ENCODE data around the gene SPATA13.

SPATA13 gene

DNA sequence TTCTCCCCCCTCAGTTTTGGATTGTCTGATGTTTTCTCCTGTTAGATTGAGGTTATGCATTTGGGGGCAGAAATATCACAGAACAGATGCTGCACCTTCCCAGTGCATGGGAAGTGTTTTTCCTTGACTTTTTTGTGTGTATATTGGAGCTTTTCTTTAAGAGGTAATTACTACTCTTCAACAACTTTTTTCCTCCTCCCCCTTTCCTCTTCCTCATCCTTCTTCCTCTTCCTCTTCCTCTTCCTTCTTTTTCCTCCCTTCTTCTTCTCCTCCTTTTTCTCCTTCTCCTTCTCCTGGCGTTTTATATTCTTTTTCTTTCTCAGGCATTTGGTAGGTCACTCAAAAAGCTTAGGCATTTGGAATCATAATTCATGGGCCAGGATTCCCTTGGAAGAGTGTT is 18.1 kb upstream of the SPATA13 start:
- DNase-seq, result no peak

DNA sequence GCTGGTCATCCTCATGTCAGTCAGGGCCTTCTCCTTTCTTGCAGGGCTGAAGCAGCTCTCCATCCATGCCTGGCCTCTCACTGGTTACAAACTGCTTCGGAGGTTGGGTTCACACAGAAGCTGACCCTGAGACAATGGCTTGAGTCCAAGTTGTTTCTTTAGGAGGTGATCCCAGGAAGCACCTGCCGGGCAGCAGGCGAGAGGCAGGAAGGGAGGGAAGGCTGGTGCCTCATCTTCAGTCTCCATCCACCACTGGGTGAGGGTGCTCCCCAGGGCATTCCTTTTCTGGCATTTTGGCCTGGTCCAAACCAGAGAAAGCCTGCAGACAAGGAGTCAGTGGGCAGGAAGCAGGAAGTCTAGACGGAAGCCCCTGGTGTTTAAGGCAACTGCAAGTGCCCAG is 17.6 kb upstream of the SPATA13 start:
- no peak for DNase-seq

DNA sequence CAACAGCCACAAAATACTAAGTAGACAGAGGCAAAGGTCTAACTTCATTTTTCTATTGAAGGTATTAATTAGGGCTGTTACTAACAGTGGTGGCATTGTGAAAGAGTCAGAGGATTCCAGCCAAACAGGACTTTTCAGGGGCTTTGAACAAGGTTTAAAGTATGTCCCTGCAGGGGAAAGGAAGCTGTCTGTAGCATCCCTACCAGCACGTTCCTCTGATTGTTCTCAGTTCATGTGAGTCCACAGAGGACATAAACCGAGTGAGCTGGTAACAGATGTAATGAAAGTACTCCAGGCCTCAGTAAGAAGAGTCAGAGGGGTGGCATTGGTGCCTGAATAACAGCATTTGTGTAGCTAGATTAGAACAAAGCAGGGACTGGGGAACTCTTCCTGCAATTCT is 15.3 kb upstream of the SPATA13 start:
- DNase-seq, result no peak

GRCh38 chr13:24145674-24146073 is 14.8 kb upstream of the SPATA13 start:
- no peak for DNase-seq

- no peak for DNase-seq
Observed at GRCh38 chr13:24146961-24147569, 13.5 kb upstream of the SPATA13 start.

- no peak for DNase-seq
Observed at GRCh38 chr13:24147570-24147963, 13.0 kb upstream of the SPATA13 start.

GRCh38 chr13:24148414-24149235 is 11.9 kb upstream of the SPATA13 start:
- DNase-seq, result no peak

GRCh38 chr13:24149246-24150032 is 11.1 kb upstream of the SPATA13 start:
- no peak for DNase-seq

DNA sequence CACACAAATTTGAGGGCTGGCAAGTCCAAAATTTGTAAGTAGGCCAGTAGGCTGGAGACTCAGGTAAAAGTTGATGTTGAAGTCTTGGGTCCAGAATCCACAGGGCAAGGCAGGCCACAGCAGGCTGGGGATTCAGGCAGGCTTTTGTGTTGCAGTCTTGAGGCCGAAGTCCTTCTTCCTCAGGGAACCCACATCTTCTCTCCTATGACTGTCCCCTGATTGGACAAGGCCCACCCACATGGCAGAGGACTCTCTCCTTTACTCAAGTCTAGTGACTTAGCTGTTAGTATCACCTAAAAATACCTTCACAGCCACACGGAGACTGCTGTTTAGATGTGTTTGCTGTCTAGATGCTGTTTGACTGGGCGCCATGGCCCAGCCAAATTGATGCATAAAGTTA is 9.9 kb upstream of the SPATA13 start:
- no peak for DNase-seq

GRCh38 chr13:24151864-24152263 is 8.7 kb upstream of the SPATA13 start:
- no peak for DNase-seq

DNA sequence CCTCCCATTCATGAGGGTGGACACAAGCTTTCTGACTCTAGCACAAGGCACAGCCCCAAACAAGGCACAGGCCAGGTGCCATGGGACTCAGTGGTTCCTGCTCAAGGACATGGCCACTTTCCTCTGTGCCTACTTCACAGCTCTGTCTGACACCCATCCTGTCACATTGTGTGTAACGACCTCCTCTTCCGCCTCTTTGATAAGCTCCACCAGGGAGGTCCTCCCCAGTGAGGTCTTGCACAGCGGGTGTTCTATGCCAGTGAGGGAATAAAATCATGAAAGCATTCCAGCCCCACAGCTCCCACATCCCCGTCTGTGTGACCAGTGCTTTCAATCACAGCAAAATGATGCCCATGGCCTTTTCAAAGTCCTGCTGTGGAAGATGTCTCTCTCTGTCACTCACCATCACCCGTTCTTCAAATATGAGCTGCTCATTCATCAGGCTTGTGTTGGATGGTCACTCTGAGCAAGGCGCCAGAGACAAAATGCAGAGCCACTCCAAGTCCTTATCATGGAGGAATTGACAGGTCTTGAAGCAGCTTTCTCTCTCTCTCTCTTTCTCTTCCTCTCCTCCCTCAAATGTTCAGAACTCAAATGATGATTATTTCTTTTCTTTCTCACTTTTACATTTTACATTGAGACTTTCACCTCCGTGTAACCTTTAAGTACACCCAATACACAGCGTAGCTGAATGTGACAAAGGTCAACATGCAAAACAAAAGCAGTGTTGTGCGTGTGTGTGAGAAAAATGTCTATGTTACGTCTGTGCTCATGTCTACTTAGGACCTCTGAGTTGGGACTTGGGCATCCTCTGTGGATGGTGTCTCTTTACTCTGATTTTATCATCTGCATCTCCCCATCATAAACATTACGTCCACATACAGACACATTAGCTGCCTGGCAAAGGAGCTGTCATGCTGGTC is 8.0 kb upstream of the SPATA13 start:
- DNase-seq, result no peak

GRCh38 chr13:24153347-24153746 is 7.2 kb upstream of the SPATA13 start:
- no peak for DNase-seq

DNA sequence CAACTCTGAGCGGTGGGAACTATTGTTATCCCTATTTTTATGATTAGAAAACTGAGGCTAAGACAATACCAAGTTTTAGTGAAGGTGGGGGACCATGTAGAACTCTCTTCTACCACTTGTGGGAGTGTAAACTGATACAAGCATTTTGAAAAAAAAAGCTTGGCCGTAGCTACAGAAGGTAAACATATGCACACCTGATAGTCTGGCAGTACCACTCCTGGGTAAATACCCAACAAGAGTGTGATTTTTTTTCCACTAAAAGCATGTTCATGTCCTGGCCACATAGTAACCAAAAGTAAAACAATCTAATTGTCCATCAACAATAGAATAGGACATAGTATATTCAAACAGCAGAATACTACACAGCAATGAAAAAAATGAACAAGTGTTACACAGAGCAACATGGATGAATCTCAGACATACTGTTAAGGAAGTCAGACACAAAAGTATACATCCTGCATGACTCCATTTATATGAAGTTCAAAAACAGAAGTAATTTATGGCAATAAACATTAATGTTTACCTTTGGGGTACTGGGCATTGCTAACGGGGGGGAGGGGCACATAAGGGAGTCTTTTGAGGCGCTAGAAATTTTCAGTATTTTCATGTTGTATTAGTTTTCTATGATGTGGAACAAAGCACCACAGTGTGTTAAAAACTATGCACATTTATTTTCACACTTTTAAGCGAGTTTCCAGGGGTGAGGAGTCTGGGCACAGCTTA is 6.4 kb upstream of the SPATA13 start:
- no peak for DNase-seq

GRCh38 chr13:24159357-24159756 is 1.2 kb upstream of the SPATA13 start:
- no peak for DNase-seq

GRCh38 chr13:24161010-24161775 is 673 bp downstream of the SPATA13 start:
- DNase-seq, result peak; percentile 68 to 72

- DNase-seq, result no peak
Observed at GRCh38 chr13:24161980-24162525, 1.5 kb downstream of the SPATA13 start.

GRCh38 chr13:24162604-24163003 is 2.1 kb downstream of the SPATA13 start:
- no peak for DNase-seq

DNA sequence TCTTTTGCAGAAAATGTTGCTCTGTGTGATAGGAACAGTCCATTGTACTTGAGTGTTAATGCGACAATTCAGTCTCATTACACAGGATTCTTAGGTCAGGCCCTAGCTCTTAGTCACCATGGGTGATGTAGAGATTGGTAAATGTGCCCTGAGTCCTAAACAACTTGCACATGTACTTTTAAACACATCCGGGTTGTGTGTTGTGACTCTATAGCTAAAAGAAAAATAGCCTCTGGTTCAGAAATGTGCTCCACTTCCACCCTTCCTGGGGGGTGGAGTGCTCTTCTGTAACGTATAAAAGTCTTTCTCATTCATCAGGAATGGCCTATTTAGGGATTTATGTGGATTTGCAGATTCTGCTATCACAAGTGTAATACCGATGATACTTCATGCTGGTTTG is 5.2 kb downstream of the SPATA13 start:
- no peak for DNase-seq

DNA sequence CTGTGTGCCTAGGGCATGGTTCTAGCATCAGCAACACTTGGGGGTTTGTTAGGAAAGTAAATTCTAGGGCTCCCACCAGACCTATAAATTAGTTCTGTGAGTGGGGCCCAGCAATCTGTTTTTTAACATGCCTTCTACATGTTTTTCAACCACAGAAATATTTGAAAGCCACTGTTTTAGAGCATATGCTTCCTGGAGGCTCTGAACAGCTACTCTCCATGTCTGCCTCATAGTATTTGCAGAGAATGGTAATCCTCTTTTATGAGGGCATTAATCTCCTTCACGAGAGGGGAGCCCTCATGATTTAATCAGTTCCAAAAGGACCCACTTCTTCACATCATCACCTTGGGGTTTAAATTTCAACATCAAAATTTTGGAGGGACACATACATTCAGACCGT is 6.0 kb downstream of the SPATA13 start:
- no peak for DNase-seq

DNA sequence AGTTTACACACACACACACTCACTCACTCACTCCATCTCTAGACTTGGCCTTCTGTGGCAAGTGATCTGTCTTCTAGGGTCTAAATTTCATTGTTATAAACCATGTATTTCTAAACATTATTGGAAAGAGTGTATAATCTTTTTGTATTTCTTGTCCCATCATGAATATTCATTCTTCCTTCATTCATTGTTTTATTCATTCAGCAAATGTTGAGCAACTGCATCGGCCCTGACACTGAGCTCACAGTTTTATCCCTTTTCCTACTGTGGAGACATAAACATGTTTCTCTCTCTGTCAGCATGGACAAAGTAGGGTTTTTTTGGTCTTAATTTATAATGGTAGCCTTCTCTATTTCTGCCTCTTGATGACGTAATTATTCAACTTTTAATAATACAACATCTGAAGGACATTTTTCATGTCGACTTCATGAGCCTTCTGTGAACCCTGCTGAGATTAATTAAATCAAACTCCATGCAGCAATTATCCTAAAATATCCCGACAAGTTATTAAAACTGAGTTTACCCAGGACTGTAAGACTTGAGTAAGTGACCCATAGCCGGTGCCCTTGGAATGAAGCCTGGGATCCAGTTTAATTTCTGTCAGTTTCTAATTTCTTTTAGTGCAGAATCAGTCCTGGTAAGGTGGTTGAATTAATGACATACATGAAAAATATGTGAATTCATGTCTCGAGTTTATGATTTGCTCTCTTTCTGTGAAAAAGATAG is 7.3 kb downstream of the SPATA13 start:
- DNase-seq, result no peak

All from activated T-cell treated with anti-CD3 and anti-CD28 coated beads, Interleukin-2, amount 50 U/mL, for 48 hours (primary cell).